Ovary (tissue), 9 donors: ENCODE data around the gene SLC7A9. TPM values are rescaled to one million over a fixed set of nuclear protein-coding genes. Genes with fewer than 3 reads are reported as not detected.
"Not testable (repeated sequence)": the region's sequence is repeated elsewhere in the genome, so short reads cannot be mapped to it uniquely, and the experiment has no call there.

Experiments used
- DNase-seq, 5 donors: peaks; one replicate each; pipeline ENCODE4 v3.0.0-alpha.2; 2019 to 2020
- H3K27ac ChIP-seq, 2 donors: fragments of 200-600 bp; one replicate each; pipeline versions ENCODE4 v1.5.1 to v1.8.0; 2019 to 2022
- H3K27me3 ChIP-seq: fragments of 200-600 bp; one replicate; pipeline ENCODE4 v1.8.0; 2022
- H3K36me3 ChIP-seq: fragments of 200-600 bp; sonication (generic); one replicate; pipeline ENCODE4 v1.5.1; 2019
- H3K4me1 ChIP-seq: one replicate; pipeline ENCODE4 v1.8.1; 2013; ENCODE audit warnings: mild to moderate bottlenecking, moderate library complexity; ENCODE audit not compliant: insufficient read depth
- H3K4me3 ChIP-seq: fragments of 200-600 bp; sonication (generic); one replicate; pipeline ENCODE4 v1.5.1; 2017
- H3K9me3 ChIP-seq, 2 donors: fragments of 200-600 bp in 1 of 2; sonication (generic) in 1 of 2; one replicate each; pipeline versions ENCODE4 v1.5.1 to v1.8.1; 2013 to 2019; ENCODE audit warnings: mild to moderate bottlenecking in 1 of 2, moderate library complexity in 1 of 2
- EP300 ChIP-seq: sonication (generic); formaldehyde crosslinking; IDR thresholded peaks from one replicate; pipeline ENCODE4 v1.6.1; 2017; ENCODE audit warnings: antibody characterized with exemption
- POLR2A ChIP-seq: fragments of 450-650 bp; IDR thresholded peaks from one replicate; pipeline ENCODE4 v1.6.1; 2017; ENCODE audit warnings: antibody characterized with exemption, mild to moderate bottlenecking, moderate library complexity
- WGBS, 3 donors: extraction: QIAGEN DNeasy Blood & Tissue Kit in 1 of 3; methylation state at CpG; one replicate each; pipeline versions ENCODE4 v1.1.5 to v1.1.7; 2013 to 2017; 5-methylcytosine and 5-hydroxymethylcytosine counted together
- intact Hi-C, 4 donors: fragments of 100-400 bp; cut with DNase I; formaldehyde crosslinking; loops; one replicate each; pipeline versions ENCODE4 v1.11.0 to v1.15.1; 2022 to 2023
- polyA plus RNA-seq, 2 donors: library from polyadenylated mRNA; stranded (reverse); fragments of 200-250 nt in 1 of 2; fragments of 350-450 nt in 1 of 2; fragmentation: Illumina TruSeq in 1 of 2; extraction: RNeasy Lipid Tissue Mini Kit (QIAGEN cat#74804) in 1 of 2; gene quantifications; one replicate each; pipeline ENCODE4 v1.2.3, GENCODE V29; 2013 to 2014
- small RNA-seq: library from RNA; depleted of rRNA; stranded (forward); fragments of <200 nt; gene quantifications from one replicate; pipeline ENCODE3, GENCODE V24; 2016
- total RNA-seq, 7 donors: library from RNA; depleted of rRNA in 2 of 7; stranded (reverse); fragments of >200 nt in 2 of 7; fragmentation: NEBNext Ultra II Directional in 3 of 7; extraction: Animal tissue kit (Norgen Biotek cat#: 25700) in 3 of 7; gene quantifications; one replicate each; pipeline versions ENCODE4 v1.1.0 to v1.2.4, GENCODE V29; 2016 to 2023
- TF ChIP-seq, protein P1 (sequence below), 3 donors: fragments of 450-650 bp in 2 of 3; fragments of 200-600 bp in 1 of 3; IDR thresholded peaks; one replicate each; pipeline versions ENCODE4 v1.5.1 to v1.8.0; 2016 to 2022; ENCODE audit warnings: antibody characterized with exemption in 3 of 3, mild to moderate bottlenecking in 1 of 3
- donor health status: DM: no; HTN: no; CAD: no; lungs with moderate emphysema.
- donor health status: DM: no; HTN: no; CAD: no.
- donor health status: Bipolar disorder and iron deficiency.
- donor health status: DM: yes; HTN: yes; CAD: no.
- donor health status: DM: no; HTN: no; CAD: no.
- donor health status: DM: yes; HTN: yes; CAD: no.

Gene SLC7A9
- total and polyA plus RNA-seq, 9 donors, result 0.23 to 0.95 (median 0.64) TPM

GRCh38 chr19:32782089-32782488 lies 87.5 kb downstream of the SLC7A9 start:
- DNase-seq, H3K27me3 ChIP-seq, H3K36me3 ChIP-seq, H3K4me3 ChIP-seq, H3K9me3 ChIP-seq, intact Hi-C loops, H3K4me1 ChIP-seq, H3K27ac ChIP-seq: not testable (repeated sequence)
- WGBS, 3 donors, result 73 to 96% (median 95%) methylated on average over 1 of the region's 1 CpG

GRCh38 chr19:32781280-32781679 lies 88.3 kb downstream of the SLC7A9 start:
- Histone ChIP-seq H3K36me3 (no peaks in the 10 kb centered on the region), H3K27ac (no peak overlapping the region), H3K4me3 (no peak overlapping the region), H3K4me1 (no peaks in the 10 kb centered on the region), H3K27me3 (no peaks in the 10 kb centered on the region), H3K9me3 (no peaks in the 10 kb centered on the region)
- intact Hi-C loops, result no loop called here
- WGBS, 3 donors, result 87 to 97% (median 88%) methylated on average over 2 of the region's 2 CpGs
- TF ChIP-seq EP300, result no peak
- TF ChIP-seq, protein P1, sequence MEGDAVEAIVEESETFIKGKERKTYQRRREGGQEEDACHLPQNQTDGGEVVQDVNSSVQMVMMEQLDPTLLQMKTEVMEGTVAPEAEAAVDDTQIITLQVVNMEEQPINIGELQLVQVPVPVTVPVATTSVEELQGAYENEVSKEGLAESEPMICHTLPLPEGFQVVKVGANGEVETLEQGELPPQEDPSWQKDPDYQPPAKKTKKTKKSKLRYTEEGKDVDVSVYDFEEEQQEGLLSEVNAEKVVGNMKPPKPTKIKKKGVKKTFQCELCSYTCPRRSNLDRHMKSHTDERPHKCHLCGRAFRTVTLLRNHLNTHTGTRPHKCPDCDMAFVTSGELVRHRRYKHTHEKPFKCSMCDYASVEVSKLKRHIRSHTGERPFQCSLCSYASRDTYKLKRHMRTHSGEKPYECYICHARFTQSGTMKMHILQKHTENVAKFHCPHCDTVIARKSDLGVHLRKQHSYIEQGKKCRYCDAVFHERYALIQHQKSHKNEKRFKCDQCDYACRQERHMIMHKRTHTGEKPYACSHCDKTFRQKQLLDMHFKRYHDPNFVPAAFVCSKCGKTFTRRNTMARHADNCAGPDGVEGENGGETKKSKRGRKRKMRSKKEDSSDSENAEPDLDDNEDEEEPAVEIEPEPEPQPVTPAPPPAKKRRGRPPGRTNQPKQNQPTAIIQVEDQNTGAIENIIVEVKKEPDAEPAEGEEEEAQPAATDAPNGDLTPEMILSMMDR (IDR thresholded peaks at IDR 0.05), result no peak
- no peak for TF ChIP-seq POLR2A
- DNase-seq, result no peak

Small RNAs within 50 kb of the gene (small RNA-seq; reads per million reads assigned to genes)
- gene RN7SKP22, result not detected

Other genes starting within 250 kb of the SLC7A9 start
- 10 to 100 TPM; 10.6 to 33.6 (median 23.5) TPM for gene ANKRD27, start 194.6 kb downstream of the SLC7A9 start, total RNA-seq
- gene ANKRD27, start 194.6 kb downstream of the SLC7A9 start, polyA plus RNA-seq, result 10 to 100 TPM in 1 of 2 donors, 1 to 10 TPM in 1; 9.9 to 19.4 TPM
- under 1 TPM in 2 of 7 donors, not detected in 5; 0.17 to 0.31 TPM for gene RGS9BP, start 193.9 kb downstream of the SLC7A9 start, total RNA-seq
- gene RGS9BP, start 193.9 kb downstream of the SLC7A9 start, polyA plus RNA-seq, result under 1 TPM; 0.06 to 0.15 TPM
- gene NUDT19, start 177.9 kb downstream of the SLC7A9 start, total RNA-seq, result 1 to 10 TPM; 3.6 to 10.0 (median 6.3) TPM
- 10 to 100 TPM in 1 of 2 donors, 1 to 10 TPM in 1; 4.6 to 13.0 TPM for gene NUDT19, start 177.9 kb downstream of the SLC7A9 start, polyA plus RNA-seq
- 1 to 10 TPM in 6 of 7 donors, under 1 TPM in 1; 0.23 to 3.2 (median 2.4) TPM for gene TDRD12, start 150.0 kb downstream of the SLC7A9 start, total RNA-seq
- gene TDRD12, start 150.0 kb downstream of the SLC7A9 start, polyA plus RNA-seq, result 1 to 10 TPM in 1 of 2 donors, under 1 TPM in 1; 0.63 to 1.1 TPM
- gene CEP89, start 102.2 kb upstream of the SLC7A9 start, total RNA-seq, result 10 to 100 TPM; 13.0 to 28.3 (median 24.5) TPM
- 10 to 100 TPM; 15.5 to 22.2 TPM for gene CEP89, start 102.2 kb upstream of the SLC7A9 start, polyA plus RNA-seq
- gene FAAP24, start 102.5 kb upstream of the SLC7A9 start, total RNA-seq, result 1 to 10 TPM in 5 of 7 donors, under 1 TPM in 2; 0.57 to 2.7 (median 1.4) TPM
- 1 to 10 TPM; 2.1 to 2.3 TPM for gene FAAP24, start 102.5 kb upstream of the SLC7A9 start, polyA plus RNA-seq
- 10 to 100 TPM in 1 of 7 donors, 1 to 10 TPM in 6; 1.3 to 47.9 (median 3.9) TPM for gene RHPN2, start 195.1 kb upstream of the SLC7A9 start, total RNA-seq
- 1 to 10 TPM; 1.7 to 2.6 TPM for gene RHPN2, start 195.1 kb upstream of the SLC7A9 start, polyA plus RNA-seq
- gene GPATCH1, start 211.4 kb upstream of the SLC7A9 start, total RNA-seq, result 10 to 100 TPM in 4 of 7 donors, 1 to 10 TPM in 3; 4.4 to 11.5 (median 10.5) TPM
- gene GPATCH1, start 211.4 kb upstream of the SLC7A9 start, polyA plus RNA-seq, result 10 to 100 TPM in 1 of 2 donors, 1 to 10 TPM in 1; 6.8 to 10.9 TPM